HAP-1 (cell line): ENCODE results near the gene BTN2A1.
A peak's percentile ranks its signal among the peaks of the same experiment; 100 is the strongest.
"Not testable (repeated sequence)": the region's sequence is repeated elsewhere in the genome, so short reads cannot be mapped to it uniquely, and the experiment has no call there.

Source experiments
- DNase-seq, 2 experiments: peaks; one replicate each; pipeline ENCODE4 v3.0.0-alpha.2; 2016 to 2020; ENCODE audit warnings: low spot score in 2 of 2
- H3K27me3 ChIP-seq: fragments of 250-450 bp; sonication (Bioruptor Pico); 2 replicates; pipeline ENCODE4 v1.5.1; 2020; ENCODE audit warnings: low read depth, mild to moderate bottlenecking, moderate library complexity
- H3K36me3 ChIP-seq: fragments of 250-450 bp; sonication (Bioruptor Pico); replicated peaks from 2 replicates; pipeline ENCODE4 v1.5.1; 2020; ENCODE audit warnings: mild to moderate bottlenecking
- H3K4me1 ChIP-seq: fragments of 250-450 bp; sonication (Bioruptor Pico); 2 replicates; pipeline ENCODE4 v1.5.1; 2020; ENCODE audit warnings: mild to moderate bottlenecking
- H3K4me3 ChIP-seq: fragments of 250-450 bp; sonication (Bioruptor Pico); 2 replicates; pipeline ENCODE4 v1.5.1; 2020; ENCODE audit warnings: mild to moderate bottlenecking, moderate library complexity
- H3K9me3 ChIP-seq: fragments of 250-450 bp; sonication (Bioruptor Pico); 2 replicates; pipeline ENCODE4 v1.5.1; 2020; ENCODE audit warnings: mild to moderate bottlenecking, moderate library complexity
- in situ Hi-C: fragments of 300-500 bp; cut with MboI; formaldehyde crosslinking; loops from 3 replicates; pipeline ENCODE4 v1.14.3; 2020; ENCODE audit warnings: low sequenced_read_pairs, inconsistent platforms, mixed read lengths

Gene BTN2A1

DNA sequence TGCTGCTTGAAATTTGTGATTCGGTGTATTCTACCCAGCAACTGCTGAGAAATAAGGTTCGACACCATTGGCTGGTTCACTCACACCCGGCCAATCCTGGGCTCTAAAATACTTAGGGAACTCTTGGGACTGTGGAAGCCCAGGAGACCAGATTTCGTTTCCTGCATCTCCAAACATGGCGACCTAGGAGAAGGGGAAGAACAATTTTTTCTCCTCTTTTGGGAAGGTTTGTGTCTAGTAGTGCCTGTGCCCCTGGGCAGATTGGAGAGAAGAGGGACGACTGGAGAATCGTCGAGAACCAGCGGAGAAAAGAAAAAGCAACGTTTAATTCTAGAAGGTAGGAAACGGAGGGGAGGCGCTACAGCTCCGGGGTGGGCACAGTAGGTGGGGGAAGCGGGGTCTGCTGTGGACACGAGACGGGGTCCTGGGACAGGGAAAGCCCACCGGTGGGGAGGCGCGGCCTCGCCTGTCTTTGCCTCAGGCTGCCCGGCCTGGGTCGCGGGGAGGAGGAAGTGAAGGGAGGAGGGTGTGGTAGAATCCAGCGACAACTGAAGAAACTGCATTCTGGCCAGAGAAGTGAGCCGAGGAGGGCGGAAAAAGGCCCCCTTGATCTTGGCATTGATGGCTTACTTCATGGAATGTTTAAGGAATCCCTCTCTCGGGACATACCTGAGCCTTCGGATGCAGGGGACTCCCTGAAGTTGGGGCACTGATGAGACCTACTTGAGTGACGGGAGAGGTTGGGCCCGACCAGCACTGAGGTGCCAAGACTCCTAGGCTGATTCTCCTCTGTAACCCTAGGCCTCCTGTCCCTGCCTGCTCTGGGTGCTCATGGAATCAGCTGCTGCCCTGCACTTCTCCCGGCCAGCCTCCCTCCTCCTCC is at the start of gene BTN2A1:
TSS of gene BTN2A1 (plus strand) at position 150 of the 883 bp plus-strand sequence. CDS start at position 832, 682 bp downstream.
- peaks cover 27% of the 10 kb centered on the region for H3K36me3 ChIP-seq
- in situ Hi-C loops: no loop called here
- H3K27me3 ChIP-seq: no peaks in the 10 kb centered on the region
- H3K9me3 ChIP-seq: no peaks in the 10 kb centered on the region
- H3K4me1 ChIP-seq: peaks cover 9% of the 10 kb centered on the region
- H3K4me3 ChIP-seq: peak within 1 kb of the TSS; percentile 69
- peak; percentile 84 to 94 for DNase-seq

DNA sequence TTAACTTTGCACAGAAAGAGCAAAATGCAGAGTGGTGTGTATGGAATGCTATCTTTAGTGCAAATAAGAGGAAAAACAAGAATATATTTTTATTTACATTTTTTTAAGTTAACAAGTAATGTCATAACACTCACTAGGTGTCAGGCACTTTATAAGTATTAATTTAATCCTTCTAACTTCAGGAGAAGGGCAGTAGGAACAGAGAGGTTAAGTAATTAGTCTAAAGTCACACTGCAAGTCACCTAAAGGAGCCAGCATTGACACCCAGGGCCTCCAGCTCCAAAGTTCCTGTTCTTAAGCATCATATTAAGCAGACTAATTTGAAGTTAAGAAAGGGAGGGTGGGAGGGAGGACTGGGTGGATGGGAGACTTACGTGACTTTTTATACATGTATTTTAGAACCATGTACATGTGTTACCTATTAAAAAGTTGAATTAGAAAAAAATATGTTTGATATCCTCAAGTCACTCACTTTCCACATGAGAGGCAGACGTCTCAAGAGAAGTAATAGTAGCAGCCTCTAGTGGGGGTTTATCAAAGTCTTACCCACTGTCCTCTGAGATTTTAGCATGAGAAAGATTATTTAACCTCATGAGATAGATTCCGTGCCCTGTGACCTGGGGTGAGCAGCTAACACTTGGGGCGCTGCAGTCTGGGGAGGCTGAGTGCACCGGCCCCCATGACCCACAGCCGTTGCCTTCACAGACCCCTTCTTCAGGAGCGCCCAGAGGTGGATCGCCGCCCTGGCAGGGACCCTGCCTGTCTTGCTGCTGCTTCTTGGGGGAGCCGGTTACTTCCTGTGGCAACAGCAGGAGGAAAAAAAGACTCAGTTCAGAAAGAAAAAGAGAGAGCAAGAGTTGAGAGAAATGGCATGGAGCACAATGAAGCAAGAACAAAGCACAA is 48.7 kb upstream of the BTN2A1 start:
- Histone ChIP-seq H3K36me3 (no peaks in the 10 kb centered on the region), H3K9me3 (no peaks in the 10 kb centered on the region), H3K27me3 (no peaks in the 10 kb centered on the region), H3K4me3 (no peak overlapping the region), H3K4me1 (peaks cover 3% of the 10 kb centered on the region; the same call in 1 of the 2 replicates)
- DNase-seq: no peak
- in situ Hi-C loops: no loop called here

DNA sequence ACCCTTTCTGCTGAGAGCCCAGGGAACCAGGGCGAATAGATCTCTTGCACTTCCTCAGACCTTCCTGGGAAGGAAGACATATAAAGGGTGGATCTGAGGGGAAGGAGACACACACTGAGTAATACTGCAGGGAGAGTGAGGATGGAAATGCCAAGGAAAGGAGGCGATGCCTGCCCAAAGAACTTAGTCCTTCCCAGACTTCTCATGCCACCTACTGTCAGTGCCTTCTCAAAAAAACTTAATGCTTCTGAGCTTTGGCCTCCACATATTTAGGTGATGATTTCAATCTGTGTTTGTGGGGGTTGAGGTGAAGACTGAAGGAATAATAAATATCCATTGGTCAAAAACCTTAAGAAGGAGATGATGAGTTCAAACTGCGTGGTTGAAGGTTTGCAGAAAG is 46.0 kb upstream of the BTN2A1 start:
- in situ Hi-C loops: no loop called here
- H3K27me3 ChIP-seq: no peaks in the 10 kb centered on the region
- H3K36me3 ChIP-seq: no peaks in the 10 kb centered on the region
- no peaks in the 10 kb centered on the region for H3K9me3 ChIP-seq
- no peaks in the 10 kb centered on the region for H3K4me1 ChIP-seq
- H3K4me3 ChIP-seq: no peak overlapping the region
- no peak for DNase-seq

DNA sequence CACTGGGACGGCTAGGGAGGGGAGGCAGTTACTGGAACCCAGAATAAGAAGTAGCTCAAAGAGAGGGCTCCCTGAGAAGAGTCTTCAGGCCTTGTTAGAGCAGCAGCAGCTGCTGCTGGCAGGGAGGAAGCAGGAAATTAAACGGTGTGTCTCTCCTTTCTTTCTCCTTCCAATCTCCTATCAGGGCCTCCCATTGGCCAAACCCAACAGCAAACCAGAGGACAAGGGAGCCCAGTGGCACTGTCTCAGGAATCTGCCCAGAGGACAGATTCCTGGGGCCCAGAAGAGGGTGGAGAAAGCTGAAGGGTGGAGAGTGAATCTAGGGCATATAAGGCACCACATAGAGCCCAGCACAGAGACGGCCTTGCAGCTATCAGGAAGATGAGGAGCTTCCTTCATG is 45.5 kb upstream of the BTN2A1 start:
- Histone ChIP-seq H3K4me1 (no peaks in the 10 kb centered on the region), H3K9me3 (no peaks in the 10 kb centered on the region), H3K36me3 (no peaks in the 10 kb centered on the region), H3K4me3 (no peak overlapping the region), H3K27me3 (no peaks in the 10 kb centered on the region)
- in situ Hi-C loops: no loop called here
- no peak for DNase-seq

DNA sequence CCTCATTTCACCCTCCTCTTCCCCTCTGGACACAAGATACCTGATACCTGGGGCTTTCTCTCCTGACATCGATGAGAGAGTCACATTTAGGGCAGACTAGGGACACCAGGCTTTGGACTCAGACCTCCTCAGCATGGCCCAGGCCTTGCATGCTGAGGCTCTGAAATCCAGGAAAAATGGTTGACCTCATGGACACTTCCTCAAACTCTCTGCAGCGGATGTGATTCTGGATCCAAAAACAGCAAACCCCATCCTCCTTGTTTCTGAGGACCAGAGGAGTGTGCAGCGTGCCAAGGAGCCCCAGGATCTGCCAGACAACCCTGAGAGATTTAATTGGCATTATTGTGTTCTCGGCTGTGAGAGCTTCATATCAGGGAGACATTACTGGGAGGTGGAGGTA is 44.8 kb upstream of the BTN2A1 start:
- Histone ChIP-seq H3K9me3 (no peaks in the 10 kb centered on the region), H3K4me3 (no peak overlapping the region), H3K4me1 (no peaks in the 10 kb centered on the region), H3K36me3 (no peaks in the 10 kb centered on the region), H3K27me3 (no peaks in the 10 kb centered on the region)
- no peak for DNase-seq
- in situ Hi-C loops: no loop called here

DNA sequence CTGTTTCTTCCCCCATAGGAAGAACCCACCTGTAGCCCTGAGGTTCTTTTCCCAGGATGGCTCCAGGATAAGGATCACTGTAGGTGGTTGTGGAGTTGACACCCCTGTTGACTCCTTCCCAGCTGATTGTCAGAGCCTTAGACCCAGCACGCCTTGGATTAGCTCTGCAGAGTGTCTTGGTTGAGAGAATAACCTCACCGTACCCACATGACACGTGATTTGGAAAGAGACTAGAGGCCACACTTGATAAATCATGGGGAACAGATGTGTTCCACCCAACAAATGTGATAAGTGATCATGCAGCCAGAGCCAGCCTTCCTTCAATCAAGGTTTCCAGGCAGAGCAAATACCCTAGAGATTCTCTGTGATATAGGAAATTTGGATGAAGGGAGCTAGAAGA is 43.5 kb upstream of the BTN2A1 start:
- no peaks in the 10 kb centered on the region for H3K4me1 ChIP-seq
- no peak overlapping the region for H3K4me3 ChIP-seq
- H3K36me3 ChIP-seq: no peaks in the 10 kb centered on the region
- peaks cover 4% of the 10 kb centered on the region; the same call in 1 of the 2 replicates for H3K9me3 ChIP-seq
- in situ Hi-C loops: no loop called here
- H3K27me3 ChIP-seq: no peaks in the 10 kb centered on the region
- no peak for DNase-seq

DNA sequence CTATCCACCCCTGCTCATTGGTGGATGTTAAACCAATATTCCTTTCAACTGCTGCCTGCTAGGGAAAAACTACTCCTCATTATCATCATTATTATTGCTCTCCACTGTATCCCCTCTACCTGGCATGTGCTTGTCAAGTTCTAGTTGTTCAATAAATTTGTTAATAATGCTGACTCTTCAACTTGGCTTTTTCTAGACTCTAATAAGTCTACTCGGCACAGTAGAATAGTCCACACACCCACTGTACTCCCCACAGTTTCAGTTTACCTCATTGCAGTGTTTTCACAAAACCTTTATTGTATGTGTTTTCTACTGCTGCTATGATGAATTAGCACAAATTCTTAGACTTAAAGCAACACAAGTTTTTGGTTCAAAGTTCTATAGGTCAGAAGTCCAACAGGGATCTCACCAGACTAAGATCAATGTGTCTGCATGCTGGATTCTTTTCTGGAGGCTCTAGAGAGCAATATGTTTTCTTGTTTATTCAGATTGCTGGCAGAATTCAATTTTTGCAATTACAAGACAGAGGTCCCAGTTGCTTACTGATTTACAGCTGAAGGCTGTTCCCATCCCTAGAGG is 42.6 kb upstream of the BTN2A1 start:
- H3K9me3 ChIP-seq: peaks cover 4% of the 10 kb centered on the region; the same call in 1 of the 2 replicates
- DNase-seq: no peak
- H3K27me3 ChIP-seq: no peaks in the 10 kb centered on the region
- H3K4me1 ChIP-seq: no peaks in the 10 kb centered on the region
- no peaks in the 10 kb centered on the region for H3K36me3 ChIP-seq
- in situ Hi-C loops: no loop called here
- H3K4me3 ChIP-seq: no peak overlapping the region

DNA sequence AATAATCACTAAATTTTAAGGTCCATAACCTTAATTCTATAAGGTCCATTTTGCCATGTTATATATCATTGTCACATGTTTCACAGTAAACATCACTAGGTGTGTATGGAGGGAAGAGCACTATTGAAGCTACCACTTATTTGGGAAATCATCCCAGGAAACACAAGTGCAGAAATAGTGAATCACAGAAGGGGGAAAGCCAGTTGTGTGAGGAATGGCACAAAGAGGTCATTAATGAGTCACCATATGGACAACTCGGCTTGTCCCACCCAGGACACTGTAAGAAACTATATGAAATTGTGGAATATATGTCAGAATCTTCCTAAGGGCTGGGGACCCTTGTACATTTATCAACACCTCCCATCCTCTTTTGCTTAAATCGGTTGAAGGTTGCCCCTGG is 42.0 kb upstream of the BTN2A1 start:
- H3K4me3 ChIP-seq: no peak overlapping the region
- no peak for DNase-seq
- no peaks in the 10 kb centered on the region for H3K27me3 ChIP-seq
- peaks cover 4% of the 10 kb centered on the region; the same call in 1 of the 2 replicates for H3K9me3 ChIP-seq
- H3K4me1 ChIP-seq: peaks cover 1% of the 10 kb centered on the region
- in situ Hi-C loops: no loop called here
- no peaks in the 10 kb centered on the region for H3K36me3 ChIP-seq

GRCh38 chr6:26416288-26416687 is 41.5 kb upstream of the BTN2A1 start:
- in situ Hi-C loops: no loop called here
- Histone ChIP-seq H3K4me3 (no peak overlapping the region), H3K9me3 (peaks cover 4% of the 10 kb centered on the region; the same call in 1 of the 2 replicates), H3K27me3 (no peaks in the 10 kb centered on the region), H3K36me3 (no peaks in the 10 kb centered on the region), H3K4me1 (peaks cover 4% of the 10 kb centered on the region)
- no peak for DNase-seq

DNA sequence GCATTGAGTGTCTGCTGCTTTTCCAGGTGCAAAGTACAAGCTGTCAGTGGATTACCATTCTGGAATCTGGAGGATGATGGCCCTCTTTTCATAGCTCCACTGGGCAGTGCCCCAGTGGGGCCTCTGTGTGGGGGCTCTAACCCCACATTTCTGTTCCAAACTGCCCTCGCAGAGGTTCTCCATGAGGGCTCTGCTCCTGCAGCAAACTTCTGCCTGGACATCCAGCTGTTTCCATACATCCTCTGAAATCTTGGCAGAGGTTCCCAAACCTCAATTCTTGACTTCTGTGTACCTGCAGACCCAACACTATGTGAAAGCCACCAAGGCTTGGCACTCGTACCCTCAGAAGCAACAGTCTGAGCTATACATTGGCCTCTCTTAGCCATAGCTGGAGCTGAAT is 39.7 kb upstream of the BTN2A1 start:
- DNase-seq, H3K4me1 ChIP-seq, in situ Hi-C loops, H3K9me3 ChIP-seq, H3K27me3 ChIP-seq, H3K4me3 ChIP-seq, H3K36me3 ChIP-seq: not testable (repeated sequence)

DNA sequence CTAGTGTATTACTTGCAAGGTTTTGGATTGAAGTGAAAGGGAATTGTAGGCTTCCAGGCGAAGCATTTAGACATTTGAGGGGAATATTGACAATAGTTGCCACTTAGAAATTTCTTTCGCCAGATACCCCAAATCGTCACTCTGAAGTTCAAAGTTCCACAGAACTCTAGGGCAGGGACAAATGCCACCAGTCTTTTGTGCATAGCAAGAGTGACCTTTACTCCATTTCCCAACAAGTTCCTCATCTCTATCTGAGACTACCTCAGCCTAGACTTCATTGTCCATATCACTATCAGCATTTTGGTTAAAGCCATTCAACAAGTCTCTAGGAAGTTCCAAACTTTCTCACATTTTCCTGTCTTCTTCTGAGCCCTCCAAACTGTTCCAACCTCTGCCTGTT is 39.0 kb upstream of the BTN2A1 start:
- DNase-seq, H3K4me1 ChIP-seq, in situ Hi-C loops, H3K36me3 ChIP-seq, H3K27me3 ChIP-seq, H3K4me3 ChIP-seq, H3K9me3 ChIP-seq: not testable (repeated sequence)

DNA sequence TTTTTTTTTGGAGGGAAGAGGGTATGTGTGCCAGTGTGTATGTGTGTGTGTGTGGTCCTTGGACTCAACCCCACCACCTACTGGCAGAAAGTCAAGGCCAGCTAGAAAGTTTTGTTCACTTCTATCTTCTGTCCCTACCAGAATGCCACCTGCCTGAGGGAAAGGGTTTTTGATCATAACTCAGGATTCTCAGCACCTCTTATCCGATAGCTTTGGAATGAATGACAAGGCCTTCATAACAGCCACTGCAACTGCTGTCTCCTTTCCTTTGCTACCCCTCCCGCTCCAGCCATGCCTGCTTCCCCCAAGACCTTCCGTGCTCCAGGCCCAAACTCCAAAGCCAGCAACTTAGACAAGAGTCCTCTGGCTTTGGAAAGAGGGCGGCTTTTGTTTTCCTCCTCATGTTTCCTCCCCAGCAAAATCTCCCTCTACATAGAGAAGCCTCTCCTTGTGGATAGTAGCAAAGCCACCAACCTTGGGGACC is 37.0 kb upstream of the BTN2A1 start:
- H3K9me3 ChIP-seq: peaks cover 4% of the 10 kb centered on the region; the same call in 1 of the 2 replicates
- H3K27me3 ChIP-seq: no peaks in the 10 kb centered on the region
- peaks cover 4% of the 10 kb centered on the region for H3K4me1 ChIP-seq
- H3K36me3 ChIP-seq: peaks cover 5% of the 10 kb centered on the region; the same call in 1 of the 2 replicates
- H3K4me3 ChIP-seq: peak overlapping the region; percentile 58
- in situ Hi-C loops: no loop called here
- DNase-seq: peak; percentile 16 to 59

GRCh38 chr6:26421259-26422144 is 36.3 kb upstream of the BTN2A1 start:
- peak; percentile 78 to 90 for DNase-seq
- Histone ChIP-seq H3K4me1 (peaks cover 4% of the 10 kb centered on the region), H3K9me3 (peaks cover 4% of the 10 kb centered on the region; the same call in 1 of the 2 replicates), H3K4me3 (peak overlapping the region; percentile 58), H3K27me3 (no peaks in the 10 kb centered on the region), H3K36me3 (peaks cover 5% of the 10 kb centered on the region; the same call in 1 of the 2 replicates)
- in situ Hi-C loops: no loop called here
